HG02763 (cell line): ENCODE measurements around the gene HNF1A.

Source experiments
- ATAC-seq: cut with Tn5 transposase; IDR thresholded peaks from one replicate; pipeline ENCODE4 v1.9.1; 2021; ENCODE audit warnings: mild to moderate bottlenecking, moderate library complexity; ENCODE audit not compliant: unreplicated experiment

HNF1A gene

GRCh38 chr12:120984351-120984898, 6.1 kb downstream of the HNF1A start:
- ATAC-seq = no peak

GRCh38 chr12:120988234-120988633, 9.9 kb downstream of the HNF1A start:
- ATAC-seq = no peak

DNA sequence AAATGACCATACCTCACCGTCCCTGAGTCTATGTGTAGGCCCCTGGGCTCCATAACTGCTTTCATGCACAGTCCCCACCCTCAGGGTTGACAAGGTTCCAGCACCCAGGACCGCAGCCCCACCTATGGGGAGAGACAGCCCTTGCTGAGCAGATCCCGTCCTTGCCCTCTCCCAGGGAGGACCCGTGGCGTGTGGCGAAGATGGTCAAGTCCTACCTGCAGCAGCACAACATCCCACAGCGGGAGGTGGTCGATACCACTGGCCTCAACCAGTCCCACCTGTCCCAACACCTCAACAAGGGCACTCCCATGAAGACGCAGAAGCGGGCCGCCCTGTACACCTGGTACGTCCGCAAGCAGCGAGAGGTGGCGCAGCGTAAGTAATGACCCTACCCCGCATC, 10.3 kb downstream of the HNF1A start:
- no peak for ATAC-seq

DNA sequence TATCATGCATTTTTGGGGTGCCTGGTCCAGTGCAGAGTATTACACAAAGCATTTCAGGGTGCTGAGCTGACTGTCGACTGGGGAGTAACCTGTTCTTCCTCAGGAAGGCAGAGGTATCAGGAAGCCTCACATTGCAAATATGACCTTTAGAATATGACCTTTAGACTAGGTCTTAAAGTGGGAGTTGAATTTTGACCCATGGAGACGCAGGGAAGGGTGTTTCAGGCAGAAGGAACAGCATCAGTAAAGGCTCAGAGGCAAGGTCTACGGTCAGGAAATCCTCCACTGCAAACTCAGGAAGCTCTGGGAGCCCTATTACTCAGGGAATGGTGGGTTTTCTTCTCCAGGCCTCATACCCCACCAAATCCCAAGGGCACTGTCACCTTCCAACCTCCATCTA, 11.3 kb downstream of the HNF1A start:
- no peak for ATAC-seq

- ATAC-seq = no peak
These were observed 12.2 kb downstream of the HNF1A start for GRCh38 chr12:120990487-120991055.

DNA sequence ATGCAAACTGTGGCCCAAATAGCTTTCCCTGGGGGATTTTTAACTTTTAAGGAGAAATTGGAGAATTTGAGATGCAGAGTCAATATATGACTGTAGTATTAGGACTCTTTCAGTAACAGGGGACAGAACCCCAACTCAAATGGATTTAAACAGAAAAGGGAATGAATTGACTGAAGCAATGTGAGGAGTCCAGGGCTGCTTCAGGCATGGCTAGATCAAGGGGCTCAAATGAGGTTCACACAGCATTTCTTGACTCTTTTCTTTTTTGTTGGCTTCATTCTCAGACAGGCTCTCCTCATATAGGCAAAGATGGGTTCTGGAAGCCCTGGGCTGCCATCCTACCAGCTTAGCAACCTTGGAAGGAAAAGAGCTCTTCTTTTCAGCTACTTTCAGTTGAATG, 13.6 kb downstream of the HNF1A start:
- no peak for ATAC-seq

DNA sequence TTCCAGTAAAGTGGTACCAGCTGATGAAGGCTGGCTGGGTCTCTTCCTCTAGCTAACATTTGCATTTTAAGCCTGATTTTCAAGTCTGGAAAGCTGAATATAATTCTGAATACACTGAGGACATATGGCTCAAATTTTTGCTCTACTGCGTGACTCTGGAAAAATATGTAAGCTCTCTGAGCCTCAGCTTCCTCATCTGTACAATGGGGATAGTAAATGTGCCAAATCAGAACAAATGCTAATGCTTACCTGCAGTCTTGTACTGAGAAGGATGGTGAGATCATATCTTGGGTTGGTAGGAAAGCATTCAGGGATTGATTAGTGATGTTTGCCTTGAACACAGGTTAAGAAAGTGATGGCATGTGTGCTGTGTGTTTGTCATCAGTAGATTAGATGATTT, 14.6 kb downstream of the HNF1A start:
- no peak for ATAC-seq

- no peak for ATAC-seq
These were observed 15.2 kb downstream of the HNF1A start for GRCh38 chr12:120993496-120993895.

DNA sequence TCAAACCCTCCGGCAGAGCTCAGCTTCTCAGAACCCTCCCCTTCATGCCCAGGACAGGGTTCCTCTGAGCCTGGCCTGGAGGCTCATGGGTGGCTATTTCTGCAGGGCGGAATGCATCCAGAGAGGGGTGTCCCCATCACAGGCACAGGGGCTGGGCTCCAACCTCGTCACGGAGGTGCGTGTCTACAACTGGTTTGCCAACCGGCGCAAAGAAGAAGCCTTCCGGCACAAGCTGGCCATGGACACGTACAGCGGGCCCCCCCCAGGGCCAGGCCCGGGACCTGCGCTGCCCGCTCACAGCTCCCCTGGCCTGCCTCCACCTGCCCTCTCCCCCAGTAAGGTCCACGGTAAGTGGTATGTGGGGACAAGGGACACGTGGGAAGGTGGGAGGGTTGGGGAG, 15.7 kb downstream of the HNF1A start:
- no peak for ATAC-seq

GRCh38 chr12:120994589-120995337, 16.4 kb downstream of the HNF1A start:
- ATAC-seq = no peak

DNA sequence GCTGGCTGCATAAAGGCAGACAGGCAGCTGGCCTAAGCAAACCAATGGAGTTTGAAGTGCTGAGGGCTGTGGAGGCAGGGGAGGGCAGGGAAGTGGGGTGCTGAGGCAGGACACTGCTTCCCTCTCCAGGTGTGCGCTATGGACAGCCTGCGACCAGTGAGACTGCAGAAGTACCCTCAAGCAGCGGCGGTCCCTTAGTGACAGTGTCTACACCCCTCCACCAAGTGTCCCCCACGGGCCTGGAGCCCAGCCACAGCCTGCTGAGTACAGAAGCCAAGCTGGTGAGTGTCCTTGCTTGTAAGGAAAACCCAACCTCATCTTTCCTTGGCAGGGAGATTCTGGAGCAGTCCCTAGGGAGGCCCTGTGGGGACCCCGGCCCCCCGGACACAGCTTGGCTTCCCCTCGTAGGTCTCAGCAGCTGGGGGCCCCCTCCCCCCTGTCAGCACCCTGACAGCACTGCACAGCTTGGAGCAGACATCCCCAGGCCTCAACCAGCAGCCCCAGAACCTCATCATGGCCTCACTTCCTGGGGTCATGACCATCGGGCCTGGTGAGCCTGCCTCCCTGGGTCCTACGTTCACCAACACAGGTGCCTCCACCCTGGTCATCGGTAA, 17.9 kb downstream of the HNF1A start:
- no peak for ATAC-seq

DNA sequence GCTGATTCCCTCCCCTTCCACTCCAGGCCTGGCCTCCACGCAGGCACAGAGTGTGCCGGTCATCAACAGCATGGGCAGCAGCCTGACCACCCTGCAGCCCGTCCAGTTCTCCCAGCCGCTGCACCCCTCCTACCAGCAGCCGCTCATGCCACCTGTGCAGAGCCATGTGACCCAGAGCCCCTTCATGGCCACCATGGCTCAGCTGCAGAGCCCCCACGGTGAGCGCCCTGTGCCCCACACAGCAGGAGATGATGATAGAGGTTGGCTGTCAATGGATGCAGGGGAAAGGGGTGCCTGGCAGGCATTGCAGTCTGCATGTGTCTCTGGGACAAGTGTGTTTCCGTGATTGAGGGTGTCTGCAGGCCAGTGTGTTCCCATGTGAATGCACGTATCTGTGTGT, 19.1 kb downstream of the HNF1A start:
- ATAC-seq = no peak

GRCh38 chr12:120998435-120998834, 20.1 kb downstream of the HNF1A start:
- ATAC-seq = no peak

DNA sequence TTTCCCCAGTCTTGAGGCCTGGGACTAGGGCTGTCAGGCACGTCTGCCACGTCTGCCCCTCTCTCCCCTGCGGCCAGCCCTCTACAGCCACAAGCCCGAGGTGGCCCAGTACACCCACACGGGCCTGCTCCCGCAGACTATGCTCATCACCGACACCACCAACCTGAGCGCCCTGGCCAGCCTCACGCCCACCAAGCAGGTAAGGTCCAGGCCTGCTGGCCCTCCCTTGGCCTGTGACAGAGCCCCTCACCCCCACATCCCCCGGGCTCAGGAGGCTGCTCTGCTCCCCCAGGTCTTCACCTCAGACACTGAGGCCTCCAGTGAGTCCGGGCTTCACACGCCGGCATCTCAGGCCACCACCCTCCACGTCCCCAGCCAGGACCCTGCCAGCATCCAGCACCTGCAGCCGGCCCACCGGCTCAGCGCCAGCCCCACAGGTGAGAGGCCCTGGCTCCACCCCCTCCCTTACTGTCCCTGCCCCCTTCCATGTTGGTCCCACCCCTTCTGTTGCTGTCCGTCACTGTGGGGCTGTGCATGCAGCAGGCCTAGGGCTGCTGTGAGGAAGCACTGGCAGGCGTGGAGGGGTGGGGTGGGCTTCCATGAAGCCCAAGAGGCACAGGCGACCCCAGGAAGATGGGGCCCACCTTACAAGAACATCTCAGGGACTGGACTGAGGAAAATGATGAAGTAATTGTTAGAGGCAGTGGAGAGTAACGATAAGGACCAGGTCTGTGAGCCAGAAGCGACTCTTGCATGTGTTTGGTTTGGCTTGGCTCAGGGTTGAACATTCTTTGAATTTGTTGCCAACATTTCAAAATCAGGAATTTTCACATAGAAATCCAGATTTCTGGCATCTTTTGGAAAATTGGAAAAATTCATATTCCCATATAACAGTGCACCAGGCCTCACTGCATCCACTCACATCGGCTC, 21.1 kb downstream of the HNF1A start:
- ATAC-seq = no peak

- ATAC-seq = no peak
These were observed 22.2 kb downstream of the HNF1A start for GRCh38 chr12:121000530-121000929.

GRCh38 chr12:121001060-121001459, 22.7 kb downstream of the HNF1A start:
- no peak for ATAC-seq

DNA sequence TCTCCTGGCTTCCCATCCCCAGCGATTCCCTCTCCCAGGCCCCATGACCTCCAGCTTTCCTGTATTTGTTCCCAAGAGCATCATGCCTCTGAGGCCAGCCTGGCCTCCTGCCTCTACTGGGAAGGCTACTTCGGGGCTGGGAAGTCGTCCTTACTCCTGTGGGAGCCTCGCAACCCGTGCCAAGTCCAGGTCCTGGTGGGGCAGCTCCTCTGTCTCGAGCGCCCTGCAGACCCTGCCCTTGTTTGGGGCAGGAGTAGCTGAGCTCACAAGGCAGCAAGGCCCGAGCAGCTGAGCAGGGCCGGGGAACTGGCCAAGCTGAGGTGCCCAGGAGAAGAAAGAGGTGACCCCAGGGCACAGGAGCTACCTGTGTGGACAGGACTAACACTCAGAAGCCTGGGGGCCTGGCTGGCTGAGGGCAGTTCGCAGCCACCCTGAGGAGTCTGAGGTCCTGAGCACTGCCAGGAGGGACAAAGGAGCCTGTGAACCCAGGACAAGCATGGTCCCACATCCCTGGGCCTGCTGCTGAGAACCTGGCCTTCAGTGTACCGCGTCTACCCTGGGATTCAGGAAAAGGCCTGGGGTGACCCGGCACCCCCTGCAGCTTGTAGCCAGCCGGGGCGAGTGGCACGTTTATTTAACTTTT, 23.6 kb downstream of the HNF1A start:
- ATAC-seq = no peak

DNA sequence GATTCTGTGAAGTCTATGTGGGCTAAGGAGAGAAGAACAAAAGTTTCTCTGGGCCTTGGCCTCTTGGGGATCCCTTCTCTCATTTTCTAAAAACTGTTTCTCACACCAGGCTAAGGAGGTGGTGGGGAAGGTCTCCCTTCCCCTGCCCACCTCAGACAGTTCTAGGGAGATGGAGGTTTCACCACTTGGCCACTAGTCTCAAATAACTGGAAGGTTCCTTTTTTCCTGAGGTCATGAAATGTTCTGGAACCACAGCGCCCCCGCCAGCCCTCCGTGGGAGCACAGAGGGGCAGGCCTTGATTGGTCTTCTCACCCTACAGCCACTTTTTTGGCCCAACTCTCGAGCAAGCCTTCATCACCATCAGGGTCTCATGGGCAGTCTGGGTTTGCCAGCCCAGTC, 25.3 kb downstream of the HNF1A start:
- no peak for ATAC-seq

DNA sequence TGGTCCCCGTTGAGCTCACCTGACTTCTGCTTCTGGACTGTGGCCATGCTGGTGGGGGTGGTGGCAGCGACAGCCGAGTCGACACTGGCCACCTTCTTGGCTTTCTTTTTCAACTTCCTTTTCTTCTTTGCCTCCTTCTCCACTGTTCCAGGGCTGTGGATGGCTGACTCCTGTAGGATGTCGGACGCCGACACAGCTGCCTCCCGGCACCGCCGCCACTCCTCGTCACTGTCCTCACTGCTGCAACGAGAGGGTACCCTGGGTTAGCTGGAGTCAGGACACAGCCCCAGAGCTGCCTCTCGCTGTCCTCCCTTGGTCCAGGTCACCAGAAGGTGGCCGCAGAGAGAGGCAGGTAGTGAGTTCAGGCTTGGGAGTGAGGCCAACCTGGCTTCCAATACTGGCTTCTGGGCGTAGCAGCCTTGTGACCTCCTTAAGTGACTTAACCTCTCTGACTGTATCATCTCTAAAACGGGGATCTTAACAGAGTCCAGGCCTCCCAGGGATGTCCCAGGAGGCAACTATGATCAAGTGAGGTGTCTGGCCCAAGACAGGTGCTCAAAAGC, 26.0 kb downstream of the HNF1A start:
- ATAC-seq = no peak

DNA sequence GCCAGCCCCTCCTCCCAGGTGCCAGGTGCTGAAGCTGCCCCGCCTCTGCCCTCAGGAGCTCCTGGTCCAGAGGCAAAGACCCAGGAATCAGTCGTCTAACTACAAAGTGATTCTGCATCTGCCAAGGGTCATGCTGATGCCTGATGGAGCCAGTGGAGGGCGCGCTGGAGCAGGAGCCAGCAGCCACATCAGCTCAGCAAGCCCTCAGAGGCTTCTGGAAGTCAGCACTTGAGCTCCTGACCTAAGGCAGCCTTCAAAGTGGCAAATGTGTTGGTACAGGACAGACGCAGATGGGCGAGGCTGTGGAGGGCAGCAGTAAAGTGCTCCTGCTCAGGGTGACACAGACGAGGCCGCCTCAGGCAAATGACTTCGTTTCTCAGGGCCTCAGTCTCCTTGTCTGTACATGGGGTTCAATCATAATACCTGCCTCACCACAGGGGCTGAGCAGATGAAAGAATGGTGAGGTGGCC, 27.0 kb downstream of the HNF1A start:
- ATAC-seq = no peak
